GM19328 (cell line): ENCODE data around the gene ADGRA1.

Experiments
- ATAC-seq: cut with Tn5 transposase; IDR thresholded peaks from one replicate; pipeline ENCODE4 v1.9.1; 2021; ENCODE audit warnings: mild to moderate bottlenecking, moderate library complexity; ENCODE audit not compliant: unreplicated experiment

Gene ADGRA1

DNA sequence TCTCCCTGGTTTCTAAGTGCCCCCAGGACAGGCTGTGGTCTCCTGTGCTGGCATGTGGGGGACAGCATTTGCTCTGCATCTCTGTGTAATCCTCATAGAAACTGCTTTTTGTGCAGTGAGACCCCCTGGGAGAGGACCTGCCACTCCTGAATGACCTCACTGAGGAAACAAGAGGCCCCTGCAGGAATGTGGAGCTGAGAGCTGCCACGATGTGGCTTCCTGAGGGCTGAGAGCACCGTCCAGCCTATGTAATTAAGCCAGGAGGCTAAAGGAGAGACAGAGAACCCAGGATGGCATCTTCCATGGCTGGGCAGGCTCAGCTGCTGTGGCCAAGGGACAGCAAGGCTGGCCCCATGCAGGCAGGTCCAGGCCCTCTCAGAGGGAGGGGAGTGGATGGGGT is 32.3 kb upstream of the ADGRA1 start:
- ATAC-seq, result no peak

- ATAC-seq, result no peak
Observed at GRCh38 chr10:133056001-133056400, 31.7 kb upstream of the ADGRA1 start.

DNA sequence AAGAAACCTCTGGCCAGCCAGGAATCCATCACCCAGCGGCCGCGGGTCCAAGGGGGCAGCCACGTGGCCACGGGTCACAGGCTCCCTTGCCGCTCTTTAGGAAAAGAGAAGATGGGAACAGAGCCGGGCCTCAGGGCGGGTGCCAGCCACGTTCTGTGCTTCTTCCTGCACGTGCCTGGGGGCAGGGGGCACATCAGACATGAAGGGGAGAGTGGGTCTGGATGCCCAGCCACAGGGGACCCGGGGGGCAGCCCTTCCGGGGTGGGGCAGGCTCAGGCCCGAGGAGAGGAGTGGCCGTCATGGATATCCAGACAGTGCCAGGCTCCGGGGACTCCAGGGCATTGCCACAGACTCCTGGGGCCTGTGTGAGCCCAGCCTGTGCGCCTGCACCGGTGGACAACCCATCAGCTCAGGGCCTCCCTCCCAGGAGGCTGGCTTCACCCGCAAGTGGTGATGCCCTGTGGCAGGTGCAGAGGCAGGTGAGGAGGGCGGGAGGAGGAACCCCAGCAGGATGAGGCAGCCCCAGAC is 31.0 kb upstream of the ADGRA1 start:
- no peak for ATAC-seq

DNA sequence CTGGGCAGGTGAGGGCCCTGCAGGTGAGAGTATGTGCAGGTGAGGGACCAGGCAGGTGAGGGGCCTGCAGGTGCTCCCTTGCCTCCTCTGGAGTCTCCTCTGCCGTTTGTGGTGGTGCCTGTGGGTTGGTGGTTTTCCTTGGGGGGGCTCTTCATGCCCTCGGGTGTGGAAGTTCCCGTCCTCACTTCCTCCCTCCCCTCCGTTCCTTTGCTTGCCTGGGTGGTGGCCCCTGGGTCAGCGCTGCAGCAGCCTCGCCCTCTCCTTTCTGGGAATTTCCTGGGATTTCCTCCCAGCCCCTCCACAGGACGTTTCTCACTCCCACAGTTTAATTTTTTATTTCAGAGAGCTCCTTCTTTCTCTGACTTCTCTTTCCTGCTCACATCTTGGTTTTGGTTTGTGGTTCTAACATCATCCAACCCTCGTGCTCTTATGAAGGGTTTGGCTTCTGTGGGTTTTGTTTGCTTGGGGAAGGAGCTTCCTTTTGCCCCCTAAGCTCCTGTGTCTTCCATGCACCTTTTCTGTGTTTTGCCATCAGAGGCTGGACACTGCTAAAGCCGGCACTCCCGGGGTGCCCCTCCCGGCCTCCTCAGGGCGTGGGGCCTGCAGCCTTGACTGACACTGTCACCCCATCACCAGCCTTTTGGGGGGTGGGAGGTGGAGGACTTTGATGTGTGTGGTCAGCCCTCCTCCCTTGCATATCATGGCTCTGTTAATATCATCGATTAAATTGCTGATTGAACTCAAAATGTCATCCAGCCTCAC is 29.2 kb upstream of the ADGRA1 start:
- no peak for ATAC-seq

DNA sequence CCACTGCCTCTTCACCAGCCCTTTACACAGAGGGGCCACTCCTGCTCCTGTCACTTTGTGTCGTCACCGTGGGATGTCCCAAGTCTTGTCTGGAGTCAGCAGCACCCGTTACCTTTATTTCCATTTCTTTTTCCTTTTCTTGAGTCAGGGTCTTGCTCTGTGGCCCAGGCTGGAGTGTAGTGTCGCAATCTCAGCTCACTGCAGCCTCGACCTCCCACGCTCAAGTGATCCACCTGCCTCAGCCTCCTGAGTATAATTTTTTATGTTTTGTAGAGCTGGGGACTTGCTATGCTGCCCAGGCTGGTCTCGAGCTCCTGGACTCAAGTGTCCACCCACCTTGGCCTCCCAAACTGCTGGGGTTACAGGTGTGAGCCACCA is 28.6 kb upstream of the ADGRA1 start:
- no peak for ATAC-seq

DNA sequence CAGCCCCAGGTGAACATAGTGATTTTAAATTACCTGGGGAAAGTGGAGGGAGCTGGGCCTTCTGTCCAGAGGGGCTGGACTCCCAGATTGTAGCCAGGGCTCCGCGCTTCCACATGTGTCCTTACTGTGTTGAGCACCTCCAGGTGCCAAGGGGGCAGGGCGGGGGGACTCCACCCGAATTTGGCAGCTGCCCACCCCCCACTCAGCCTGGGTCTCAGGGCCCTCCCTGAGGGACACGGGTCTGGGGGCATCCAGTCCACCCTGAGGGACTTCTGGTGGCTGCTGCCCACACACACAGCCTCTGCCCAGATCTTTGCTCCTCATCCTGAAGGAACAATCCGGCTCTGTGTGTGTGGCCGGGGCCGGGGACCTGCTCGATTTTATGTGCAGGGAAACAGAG is 28.2 kb upstream of the ADGRA1 start:
- ATAC-seq, result no peak

DNA sequence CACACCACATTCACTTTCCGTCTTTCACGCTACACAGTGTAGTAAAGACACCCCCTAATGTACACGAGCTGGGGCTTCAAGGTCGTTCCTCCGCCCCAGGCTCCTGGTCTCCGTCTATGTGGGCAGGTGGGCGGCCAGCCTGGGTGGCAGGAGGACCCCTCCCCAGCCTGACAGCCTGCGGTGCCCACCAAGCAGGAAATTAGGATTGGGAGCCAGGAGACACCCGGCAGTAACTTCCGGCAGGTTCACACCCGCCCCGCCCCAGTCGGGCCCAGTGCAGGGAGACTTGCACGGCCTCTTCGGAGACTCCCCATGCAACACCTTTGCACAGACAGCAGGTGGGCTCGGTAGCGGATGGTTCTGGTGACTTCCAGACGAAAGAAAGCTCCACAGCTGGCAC is 27.7 kb upstream of the ADGRA1 start:
- no peak for ATAC-seq

- ATAC-seq, result no peak
Observed at GRCh38 chr10:133060466-133060865, 27.3 kb upstream of the ADGRA1 start.

- no peak for ATAC-seq
Observed at GRCh38 chr10:133060881-133061280, 26.8 kb upstream of the ADGRA1 start.

DNA sequence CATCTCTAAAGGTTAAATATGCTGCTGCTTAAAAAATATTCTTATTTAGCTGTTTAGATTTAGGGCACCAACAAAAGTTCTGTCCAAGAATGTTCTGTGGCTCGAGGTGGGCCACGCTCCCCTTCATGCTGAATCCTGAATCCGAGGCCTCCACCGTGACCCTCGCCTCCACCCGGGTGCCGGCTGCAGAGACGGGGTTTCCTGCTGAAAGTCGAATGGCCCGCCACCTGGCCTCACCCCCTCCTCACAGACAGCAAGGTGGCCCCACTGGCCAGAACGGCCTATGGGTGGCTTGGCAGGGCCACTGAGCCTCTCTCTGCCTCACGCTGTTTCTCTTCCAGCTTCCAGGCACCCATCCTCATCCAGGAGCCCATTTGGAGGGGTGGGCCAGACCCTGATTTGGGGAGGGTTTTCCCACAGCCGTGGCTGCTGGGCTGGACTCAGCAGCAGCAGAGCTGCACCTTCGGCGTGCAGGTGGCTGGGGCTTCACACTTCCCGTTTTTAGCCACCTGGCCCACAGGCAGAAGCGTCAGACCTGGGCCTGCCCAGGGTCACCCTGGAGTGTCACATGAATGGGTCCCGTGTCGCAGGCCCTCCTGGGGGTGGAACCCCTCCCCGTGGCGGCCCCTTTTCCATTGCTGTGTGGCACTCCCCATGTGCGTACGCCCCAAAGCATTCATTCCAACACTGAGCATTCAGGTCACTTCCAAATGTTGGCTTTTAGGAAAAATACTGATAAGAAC is 26.3 kb upstream of the ADGRA1 start:
- ATAC-seq, result no peak

GRCh38 chr10:133062085-133062484 is 25.6 kb upstream of the ADGRA1 start:
- ATAC-seq, result no peak

DNA sequence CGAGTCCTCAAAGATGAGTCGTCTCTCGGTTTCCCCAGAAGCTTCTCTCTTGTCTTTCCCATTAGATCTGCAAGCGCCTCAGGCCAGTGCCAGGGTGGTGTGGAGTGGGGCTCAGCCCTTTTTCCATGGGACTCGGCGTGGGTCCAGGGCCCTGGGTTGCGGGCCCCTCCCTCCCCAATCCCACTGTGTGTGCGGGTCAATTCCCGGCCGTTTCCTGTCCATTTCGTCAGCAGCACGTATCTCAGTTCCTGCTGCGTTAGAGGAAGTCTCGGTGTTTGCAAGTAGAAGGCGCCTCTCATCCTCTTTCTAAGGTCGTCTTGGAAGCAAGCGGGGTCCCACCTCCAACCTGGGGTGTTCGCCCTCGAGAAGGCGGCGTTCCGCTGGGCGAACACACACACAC is 25.1 kb upstream of the ADGRA1 start:
- no peak for ATAC-seq

GRCh38 chr10:133067149-133068105 is 20.3 kb upstream of the ADGRA1 start:
- ATAC-seq, result no peak

DNA sequence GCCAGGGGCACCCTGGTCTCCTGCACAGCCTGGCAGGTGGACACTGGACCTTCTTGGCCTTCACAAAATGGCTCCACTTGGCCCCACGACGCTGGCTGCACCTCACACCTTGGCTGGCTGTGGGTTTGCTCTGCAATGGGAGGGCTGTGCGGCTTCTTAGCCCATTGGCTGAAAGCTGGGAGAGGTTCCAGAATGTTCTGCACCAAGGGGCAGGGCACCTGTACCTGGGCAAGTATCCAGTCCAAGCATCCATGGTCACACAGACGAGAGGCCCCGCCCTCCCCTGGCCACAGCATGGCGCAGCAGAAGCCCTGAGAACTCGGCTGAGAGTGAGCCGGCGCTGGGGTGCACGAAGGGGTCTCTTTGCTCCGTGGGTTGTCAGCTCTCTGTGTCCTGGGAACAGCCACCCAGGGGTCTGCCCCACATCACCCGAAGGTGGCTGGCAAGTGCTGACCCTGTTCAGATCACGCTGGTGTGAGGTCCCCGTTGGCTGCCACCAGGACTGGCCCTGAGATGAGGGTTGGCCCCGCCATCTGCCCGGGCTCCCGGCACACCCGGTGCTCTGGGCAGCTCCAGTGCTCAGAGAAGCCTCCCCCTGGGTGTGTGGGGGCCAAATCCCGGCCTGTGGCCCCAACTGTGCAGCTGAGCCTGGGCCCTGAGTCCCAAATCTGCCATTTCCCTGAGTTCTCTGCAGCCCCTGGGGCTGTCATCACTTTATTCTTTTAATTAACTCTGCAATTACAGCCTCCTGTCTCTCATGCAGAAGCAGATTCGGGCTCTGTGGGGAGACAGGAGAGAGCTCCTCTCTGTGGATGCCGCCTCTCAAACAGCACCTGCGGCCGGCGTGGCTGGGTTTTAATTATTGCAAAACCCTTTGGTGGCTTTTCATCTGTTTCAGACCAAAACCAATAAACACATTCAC is 19.4 kb upstream of the ADGRA1 start:
- no peak for ATAC-seq

- no peak for ATAC-seq
Observed at GRCh38 chr10:133069033-133069525, 18.6 kb upstream of the ADGRA1 start.

- no peak for ATAC-seq
Observed at GRCh38 chr10:133070405-133070804, 17.3 kb upstream of the ADGRA1 start.

DNA sequence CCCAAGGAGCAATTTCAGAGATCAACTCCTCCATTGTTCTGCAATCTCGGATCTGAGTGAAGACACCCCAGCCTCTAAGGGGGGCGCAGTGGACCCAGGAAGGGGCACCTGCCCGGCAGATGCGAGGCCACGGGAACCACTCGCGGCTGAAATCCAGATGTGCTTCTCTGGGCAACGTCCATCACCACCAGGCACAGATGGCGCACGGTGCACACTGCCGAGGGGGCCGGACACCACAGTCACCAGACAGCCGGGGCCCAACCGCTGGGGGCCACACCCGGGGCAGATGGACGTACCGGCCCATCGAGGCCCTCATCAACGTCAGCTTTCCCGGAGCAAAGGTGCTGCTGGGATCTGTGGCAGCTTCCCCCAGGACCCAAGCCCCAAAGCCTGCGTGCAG is 16.9 kb upstream of the ADGRA1 start:
- ATAC-seq, result no peak

- no peak for ATAC-seq
Observed at GRCh38 chr10:133071733-133072132, 16.0 kb upstream of the ADGRA1 start.

DNA sequence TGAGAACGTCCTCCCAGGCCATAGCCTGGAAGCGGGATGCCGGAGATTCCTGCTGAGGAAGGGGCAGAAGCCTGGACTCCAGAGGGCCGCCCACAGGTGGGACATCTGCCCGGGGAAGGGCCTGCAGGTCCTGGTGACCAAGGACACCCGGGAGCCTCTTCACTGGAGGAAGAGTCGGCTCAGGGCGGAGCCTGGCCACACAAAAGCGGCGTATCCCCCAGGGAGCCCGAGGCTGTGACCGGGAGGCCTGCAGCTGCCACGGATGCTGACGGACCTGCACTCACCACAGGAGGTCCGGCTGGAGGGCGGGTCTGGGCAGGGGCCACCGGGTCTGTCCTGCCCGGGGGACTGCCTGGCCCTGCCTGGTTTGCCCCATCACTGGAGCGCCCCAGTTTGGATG is 15.5 kb upstream of the ADGRA1 start:
- no peak for ATAC-seq
